NT2/D1 (cell line): ENCODE data around the gene BARX2.

Source experiments
- YY1 ChIP-seq: IDR thresholded peaks from 2 replicates; pipeline ENCODE4 v1.6.1; 2011; ENCODE audit not compliant: insufficient read length, insufficient read depth
- ZNF274 ChIP-seq: IDR thresholded peaks from 2 replicates; pipeline ENCODE4 v1.6.1; 2011; ENCODE audit warnings: mild to moderate bottlenecking, low read depth, low read length

DNA sequence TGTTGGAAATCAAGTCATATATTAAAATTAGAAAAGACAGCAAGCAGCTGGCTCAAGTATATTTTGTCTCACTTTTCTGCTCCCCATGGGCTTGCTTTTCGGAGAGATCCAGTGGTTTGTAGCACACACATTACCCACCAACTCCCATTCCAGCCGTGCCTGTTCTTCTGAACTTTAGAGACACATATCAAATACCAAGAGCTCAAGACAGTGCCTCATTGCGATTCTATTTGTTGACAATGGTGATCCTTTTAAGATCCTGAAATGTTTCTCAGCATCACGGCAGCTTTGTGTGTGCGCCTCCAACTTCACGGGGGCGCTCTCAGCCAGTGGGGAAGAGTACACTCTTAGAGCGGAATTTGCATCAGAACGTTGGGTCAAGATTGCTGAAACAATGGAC, 52.9 kb downstream of the BARX2 start:
- TF ChIP-seq YY1, result no peak
- no peak for TF ChIP-seq ZNF274
